ENCODE data around the gene PKHD1. TPM values are rescaled to one million over a fixed set of nuclear protein-coding genes. Genes with fewer than 3 reads are reported as not detected.

PKHD1 gene
- total and polyA plus RNA-seq, 2 donors (not counting 1 experiment from before 2014, with no cell fraction given), result not detected

DNA sequence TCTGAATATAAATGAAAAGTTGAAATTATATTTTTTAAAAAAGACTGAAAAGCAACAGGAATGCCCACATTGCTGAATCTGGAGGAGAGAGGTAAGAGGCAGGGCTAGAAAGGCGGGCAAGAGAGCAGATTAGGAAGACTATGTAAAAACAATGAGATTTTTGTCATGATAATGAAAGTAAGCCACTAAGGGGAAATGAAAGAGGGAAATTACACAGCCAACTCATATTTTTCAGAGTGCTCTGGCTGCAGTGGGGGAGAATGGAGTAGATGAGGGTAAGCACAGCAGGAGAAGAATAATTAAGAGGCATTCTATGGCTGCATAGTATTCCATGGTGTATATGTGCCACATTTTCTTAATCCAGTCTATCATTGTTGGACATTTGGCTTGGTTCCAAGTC lies 281.9 kb downstream of the PKHD1 start:
- Histone ChIP-seq H4K20me1 (ENCODE audit: control insufficient read depth, insufficient read depth, low read length, poor library complexity, severe bottlenecking) (no peaks in the 10 kb centered on the region), H3K79me2 (ENCODE audit: control insufficient read depth, insufficient read depth, low read length) (no peaks in the 10 kb centered on the region), H3K27me3 (replicated peaks in 1 of 4; ENCODE audit: control extremely low read depth in 1 of 4, control insufficient read depth in 3 of 4, insufficient read depth in 4 of 4, low read length in 3 of 4) (no peaks in the 10 kb centered on the region), H3K36me3 (replicated peaks in 1 of 2; ENCODE audit: control extremely low read depth in 1 of 2, control insufficient read depth in 1 of 2, extremely low read depth in 1 of 2, insufficient read depth in 2 of 2, low read length in 1 of 2) (no peaks in the 10 kb centered on the region), H3K9me3 (ENCODE audit: control extremely low read depth in 1 of 3, control insufficient read depth in 2 of 3, insufficient read depth in 1 of 3, low read length in 2 of 3) (no peaks in the 10 kb centered on the region), H3K27ac (ENCODE audit: low read length in 2 of 2) (no peak overlapping the region), H3K4me3 (ENCODE audit: control extremely low read depth in 1 of 5, extremely low read depth in 1 of 5, insufficient read depth in 1 of 5, low read depth in 2 of 5, low read length in 4 of 5) (no peak overlapping the region), H3K4me1 (ENCODE audit: control insufficient read depth in 2 of 2, insufficient read depth in 2 of 2, low read length in 2 of 2) (no peaks in the 10 kb centered on the region), H3K4me2 (replicated peaks; ENCODE audit: low read depth, low read length, poor library complexity, severe bottlenecking) (no peak overlapping the region), H3K9ac (ENCODE audit: low read length) (no peak overlapping the region), H2AFZ (ENCODE audit: insufficient read depth, low read depth, low read length, poor library complexity, severe bottlenecking) (no peak overlapping the region)
- DNase-seq (no peak), ATAC-seq (ENCODE audit: low read depth) (no peak)
- Mint-ChIP-seq H3K27me3 (no peaks in the 10 kb centered on the region), H3K4me1 (no peaks in the 10 kb centered on the region), H3K4me3 (no peak overlapping the region), H3K9me3 (ENCODE audit: insufficient read depth) (peaks cover 5% of the 10 kb centered on the region), H3K27ac (no peak overlapping the region)
- POLR2A ChIA-PET, result no interaction called here
- CTCF ChIA-PET, result no interaction called here
- TF ChIP-seq EZH2 (IDR thresholded peaks at IDR 0.05; ENCODE audit: borderline replicate concordance, insufficient read depth, low read depth, low read length, poor library complexity, severe bottlenecking), result no peak
- TF ChIP-seq, protein P1, sequence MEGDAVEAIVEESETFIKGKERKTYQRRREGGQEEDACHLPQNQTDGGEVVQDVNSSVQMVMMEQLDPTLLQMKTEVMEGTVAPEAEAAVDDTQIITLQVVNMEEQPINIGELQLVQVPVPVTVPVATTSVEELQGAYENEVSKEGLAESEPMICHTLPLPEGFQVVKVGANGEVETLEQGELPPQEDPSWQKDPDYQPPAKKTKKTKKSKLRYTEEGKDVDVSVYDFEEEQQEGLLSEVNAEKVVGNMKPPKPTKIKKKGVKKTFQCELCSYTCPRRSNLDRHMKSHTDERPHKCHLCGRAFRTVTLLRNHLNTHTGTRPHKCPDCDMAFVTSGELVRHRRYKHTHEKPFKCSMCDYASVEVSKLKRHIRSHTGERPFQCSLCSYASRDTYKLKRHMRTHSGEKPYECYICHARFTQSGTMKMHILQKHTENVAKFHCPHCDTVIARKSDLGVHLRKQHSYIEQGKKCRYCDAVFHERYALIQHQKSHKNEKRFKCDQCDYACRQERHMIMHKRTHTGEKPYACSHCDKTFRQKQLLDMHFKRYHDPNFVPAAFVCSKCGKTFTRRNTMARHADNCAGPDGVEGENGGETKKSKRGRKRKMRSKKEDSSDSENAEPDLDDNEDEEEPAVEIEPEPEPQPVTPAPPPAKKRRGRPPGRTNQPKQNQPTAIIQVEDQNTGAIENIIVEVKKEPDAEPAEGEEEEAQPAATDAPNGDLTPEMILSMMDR (IDR thresholded peaks at IDR 0.05), result no peak
- intact Hi-C loops (cut with micrococcal nuclease), result no loop called here
- WGBS (ENCODE audit: insufficient coverage), result 40% methylated on average over 1 of the region's 1 CpG

DNA sequence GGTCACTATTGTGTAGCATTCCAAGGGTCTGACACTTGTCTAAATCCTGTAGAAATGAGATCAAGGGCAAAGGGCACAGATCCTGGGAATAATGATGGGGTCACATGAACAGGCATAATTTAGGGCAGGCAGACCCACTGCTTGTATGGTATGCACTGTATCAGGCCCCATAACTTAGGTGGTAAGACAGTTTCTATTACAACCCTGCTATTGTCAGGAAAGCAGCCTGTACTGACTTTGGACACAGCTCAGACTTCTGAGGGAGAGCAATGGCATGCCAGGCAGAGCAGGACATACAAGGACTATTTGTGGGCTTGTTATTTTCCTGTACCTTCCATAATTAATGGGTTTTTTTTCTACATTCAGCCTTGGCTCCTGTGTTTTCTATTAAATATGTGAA lies 286.8 kb downstream of the PKHD1 start:
- Histone ChIP-seq H3K9me3 (ENCODE audit: control extremely low read depth in 1 of 3, control insufficient read depth in 2 of 3, insufficient read depth in 1 of 3, low read length in 2 of 3) (peaks cover 0 to 4% (median 0%) of the 10 kb centered on the region in 3 donors), H3K4me2 (replicated peaks; ENCODE audit: low read depth, low read length, poor library complexity, severe bottlenecking) (no peak overlapping the region), H3K79me2 (ENCODE audit: control insufficient read depth, insufficient read depth, low read length) (no peaks in the 10 kb centered on the region), H3K9ac (ENCODE audit: low read length) (no peak overlapping the region), H2AFZ (ENCODE audit: insufficient read depth, low read depth, low read length, poor library complexity, severe bottlenecking) (no peak overlapping the region), H4K20me1 (ENCODE audit: control insufficient read depth, insufficient read depth, low read length, poor library complexity, severe bottlenecking) (no peaks in the 10 kb centered on the region), H3K27me3 (replicated peaks in 1 of 4; ENCODE audit: control extremely low read depth in 1 of 4, control insufficient read depth in 3 of 4, insufficient read depth in 4 of 4, low read length in 3 of 4) (no peaks in the 10 kb centered on the region), H3K4me3 (ENCODE audit: control extremely low read depth in 1 of 5, extremely low read depth in 1 of 5, insufficient read depth in 1 of 5, low read depth in 2 of 5, low read length in 4 of 5) (no peak overlapping the region), H3K4me1 (ENCODE audit: control insufficient read depth in 2 of 2, insufficient read depth in 2 of 2, low read length in 2 of 2) (no peaks in the 10 kb centered on the region), H3K27ac (ENCODE audit: low read length in 2 of 2) (no peak overlapping the region), H3K36me3 (replicated peaks in 1 of 2; ENCODE audit: control extremely low read depth in 1 of 2, control insufficient read depth in 1 of 2, extremely low read depth in 1 of 2, insufficient read depth in 2 of 2, low read length in 1 of 2) (no peaks in the 10 kb centered on the region)
- Mint-ChIP-seq H3K27ac (no peak overlapping the region), H3K4me1 (no peaks in the 10 kb centered on the region), H3K27me3 (no peaks in the 10 kb centered on the region), H3K4me3 (no peak overlapping the region), H3K9me3 (ENCODE audit: insufficient read depth) (peaks cover 9% of the 10 kb centered on the region)
- ChIA-PET CTCF (no interaction called here), POLR2A (no interaction called here)
- DNase-seq (no peak), ATAC-seq (ENCODE audit: low read depth) (no peak)
- TF ChIP-seq EZH2 (IDR thresholded peaks at IDR 0.05; ENCODE audit: borderline replicate concordance, insufficient read depth, low read depth, low read length, poor library complexity, severe bottlenecking), result no peak
- TF ChIP-seq, protein P1 (IDR thresholded peaks at IDR 0.05), result no peak
- intact Hi-C loops (cut with micrococcal nuclease), result no loop called here

All from B cell (primary cell).